IPS DF 19.7 (cell line): Measurements from ENCODE around the gene FUNDC1.

Experiments used
- DNase-seq: peaks from one replicate; pipeline ENCODE4 v3.0.0-alpha.2; 2013; ENCODE audit warnings: low read depth, low spot score

The FUNDC1 gene

GRCh38 chrX:44480591-44480990, 62.1 kb downstream of the FUNDC1 start:
- no peak for DNase-seq

- no peak for DNase-seq
Measured at GRCh38 chrX:44474410-44474809, 68.2 kb downstream of the FUNDC1 start.
